GM23248 (cell line): ENCODE measurements around the gene WFS1. TPM values are rescaled to one million over a fixed set of nuclear protein-coding genes. Genes with fewer than 3 reads are reported as not detected.

Experiments
- DNase-seq: peaks from one replicate; pipeline ENCODE4 v3.0.0-alpha.2; 2015
- H2AFZ ChIP-seq: fragments of 200-600 bp; sonication (generic); 2 replicates; pipeline ENCODE4 v1.6.1; 2016; ENCODE audit warnings: antibody characterized with exemption
- H3F3A ChIP-seq: fragments of 200-600 bp; sonication (generic); 2 replicates; pipeline ENCODE4 v1.6.1; 2016; ENCODE audit warnings: mild to moderate bottlenecking, antibody characterized with exemption, mixed run types; ENCODE audit not compliant: insufficient read depth
- H3K27ac ChIP-seq: fragments of 200-600 bp; sonication (generic); 2 replicates; pipeline ENCODE4 v1.5.1; 2016; ENCODE audit warnings: mild to moderate bottlenecking
- H3K27me3 ChIP-seq: fragments of 200-600 bp; sonication (generic); replicated peaks from 2 replicates; pipeline ENCODE4 v1.6.1; 2016; ENCODE audit warnings: mild to moderate bottlenecking; ENCODE audit not compliant: insufficient read depth
- H3K36me3 ChIP-seq: fragments of 200-600 bp; sonication (generic); 2 replicates; pipeline ENCODE4 v1.6.1; 2016; ENCODE audit warnings: low read depth, mild to moderate bottlenecking
- H3K4me1 ChIP-seq: fragments of 200-600 bp; sonication (generic); 2 replicates; pipeline ENCODE4 v1.6.1; 2016; ENCODE audit warnings: mild to moderate bottlenecking; ENCODE audit not compliant: insufficient read depth
- H3K4me2 ChIP-seq: fragments of 200-600 bp; sonication (generic); one replicate; pipeline ENCODE4 v1.6.1; 2016; ENCODE audit warnings: mild to moderate bottlenecking; ENCODE audit not compliant: unreplicated experiment
- H3K4me3 ChIP-seq: fragments of 200-600 bp; sonication (generic); 2 replicates; pipeline ENCODE4 v1.5.1; 2016; ENCODE audit warnings: mild to moderate bottlenecking
- H3K79me2 ChIP-seq: fragments of 200-600 bp; sonication (generic); 2 replicates; pipeline ENCODE4 v1.6.1; 2016; ENCODE audit warnings: mild to moderate bottlenecking; ENCODE audit not compliant: insufficient read depth
- H3K9ac ChIP-seq: fragments of 200-600 bp; sonication (generic); 2 replicates; pipeline ENCODE4 v1.6.1; 2016; ENCODE audit warnings: mild to moderate bottlenecking
- H3K9me2 ChIP-seq: fragments of 200-600 bp; sonication (generic); 2 replicates; pipeline ENCODE4 v1.6.1; 2016; ENCODE audit warnings: mixed run types, mild to moderate bottlenecking, moderate library complexity; ENCODE audit not compliant: insufficient read depth
- H3K9me3 ChIP-seq: fragments of 200-600 bp; sonication (generic); one replicate; pipeline ENCODE4 v1.6.1; 2017; ENCODE audit warnings: low read depth
- H4K20me1 ChIP-seq: fragments of 200-600 bp; sonication (generic); 2 replicates; pipeline ENCODE4 v1.6.0; 2016; ENCODE audit not compliant: insufficient read depth
- EZH2 ChIP-seq: fragments of 200-600 bp; sonication (generic); IDR thresholded peaks from 2 replicates; pipeline ENCODE4 v1.6.1; 2018; ENCODE audit warnings: antibody characterized with exemption, mild to moderate bottlenecking; ENCODE audit not compliant: insufficient read depth, poor library complexity, severe bottlenecking
- EZH2phosphoT487 ChIP-seq: fragments of 200-600 bp; sonication (generic); IDR thresholded peaks from 2 replicates; pipeline ENCODE4 v1.6.1; 2018; ENCODE audit warnings: antibody characterized with exemption, moderate library complexity, mild to moderate bottlenecking, low read depth; ENCODE audit not compliant: insufficient read depth
- WGBS, 2 experiments: methylation state at CpG; one replicate each; pipeline ENCODE4 v1.1.6; 2015 to 2017; ENCODE audit warnings: low lambda C conversion rate in 2 of 2, low coverage in 1 of 2; ENCODE audit errors: missing lambda C conversion rate in 2 of 2; 5-methylcytosine and 5-hydroxymethylcytosine counted together
- in situ Hi-C: fragments of 300-500 bp; cut with MboI; formaldehyde crosslinking; loops from 2 replicates; pipeline ENCODE4 v1.15.0; 2020
- polyA plus RNA-seq: library from polyadenylated mRNA; unstranded; fragments of >200 nt; fragmentation: Nextera tagmentation; extraction: Ambion mirVana; gene quantifications from 2 replicates; pipeline ENCODE4 v1.2.1, GENCODE V29; 2016
- total RNA-seq: library from RNA; depleted of rRNA; stranded (reverse); fragments of >200 nt; shearing (Covaris generic); gene quantifications from 2 replicates; pipeline ENCODE4 v1.2.3, GENCODE V29; 2014

WFS1 gene
- total and polyA plus RNA-seq, 2 experiments from 2014 or later: 24.2 to 24.4 TPM

DNA sequence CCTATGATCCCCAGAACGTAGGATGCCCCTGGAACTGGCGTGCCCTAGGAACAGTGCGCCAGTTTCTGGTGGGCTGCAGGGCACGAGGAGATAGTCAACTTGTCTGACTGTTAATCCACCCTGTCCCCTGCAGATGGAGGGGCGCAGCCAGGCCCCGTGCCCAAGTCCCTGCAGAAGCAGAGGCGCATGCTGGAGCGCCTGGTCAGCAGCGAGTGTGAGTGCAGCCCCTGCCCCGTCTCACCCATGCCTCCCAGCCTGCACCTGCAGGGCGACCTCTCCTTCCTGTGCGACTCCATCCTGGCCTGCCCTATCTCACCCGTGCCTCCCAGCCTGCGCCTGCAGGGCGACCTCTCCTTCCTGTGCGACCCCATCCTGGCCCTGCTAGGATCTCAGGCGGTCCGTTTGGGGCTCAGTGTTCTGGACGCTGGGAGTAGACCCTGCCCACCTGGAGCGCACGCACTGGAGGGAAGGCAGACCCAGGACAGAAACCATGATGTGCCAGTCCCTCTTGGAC, 22.2 kb downstream of the WFS1 start:
- Histone ChIP-seq H3K79me2 (no peaks in the 10 kb centered on the region), H3K27ac (no peak overlapping the region), H3K9ac (no peak overlapping the region), H3K4me3 (no peak overlapping the region), H3K9me2 (no peaks in the 10 kb centered on the region), H2AFZ (no peak overlapping the region), H4K20me1 (no peaks in the 10 kb centered on the region), H3K9me3 (no peaks in the 10 kb centered on the region), H3K36me3 (no peaks in the 10 kb centered on the region), H3K27me3 (no peaks in the 10 kb centered on the region), H3F3A (no peaks in the 10 kb centered on the region), H3K4me2 (no peak overlapping the region), H3K4me1 (no peaks in the 10 kb centered on the region)
- 88 to 89% methylated on average over 21 of the region's 21 CpGs for WGBS, 2 experiments
- in situ Hi-C loops: no loop called here
- DNase-seq: no peak
- TF ChIP-seq EZH2 (no peak), EZH2phosphoT487 (no peak)

DNA sequence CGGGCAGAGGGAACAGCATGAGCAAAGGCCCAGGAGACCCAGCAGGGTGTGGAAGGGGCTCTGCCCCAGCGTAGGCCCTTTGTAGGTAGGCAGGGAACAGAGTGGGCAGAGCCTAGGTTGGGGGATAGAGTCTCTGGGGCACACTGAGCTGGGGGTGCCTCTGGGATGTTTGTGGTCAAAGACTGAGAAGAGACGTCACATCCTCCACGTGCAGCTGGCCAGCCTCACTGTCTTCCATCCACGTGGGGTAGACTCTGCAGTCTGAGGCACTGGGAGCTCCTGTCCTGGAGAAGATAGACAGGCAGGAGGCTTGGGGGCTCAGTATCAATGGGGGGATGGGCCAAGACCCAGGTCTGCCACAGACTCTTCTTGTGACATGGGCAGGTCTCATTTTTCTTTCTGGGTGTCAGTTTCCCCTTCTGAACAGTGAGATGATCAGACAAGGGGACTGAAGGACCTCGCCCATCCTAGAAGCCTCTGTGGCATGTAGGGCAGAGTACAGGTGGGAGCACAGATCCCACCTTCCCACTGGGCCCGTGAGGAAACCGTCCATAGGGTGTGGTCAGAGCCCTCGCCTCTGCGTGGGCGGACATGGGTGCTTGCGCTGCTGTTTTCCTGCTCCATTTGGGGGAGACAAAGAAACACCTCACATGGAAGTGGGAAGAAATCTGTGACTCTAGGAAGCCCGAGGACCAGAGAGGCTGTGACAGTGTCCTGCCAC, 22.9 kb downstream of the WFS1 start:
- DNase-seq: no peak
- Histone ChIP-seq H3K9ac (no peak overlapping the region), H3K27ac (no peak overlapping the region), H3K9me2 (no peaks in the 10 kb centered on the region), H3K4me1 (no peaks in the 10 kb centered on the region), H3K4me3 (no peak overlapping the region), H3K36me3 (no peaks in the 10 kb centered on the region), H3K27me3 (no peaks in the 10 kb centered on the region), H3F3A (no peaks in the 10 kb centered on the region), H4K20me1 (no peaks in the 10 kb centered on the region), H3K79me2 (no peaks in the 10 kb centered on the region), H3K4me2 (no peak overlapping the region), H2AFZ (no peak overlapping the region), H3K9me3 (no peaks in the 10 kb centered on the region)
- 81 to 91% methylated on average over 8 to 13 of the region's 13 CpGs for WGBS, 2 experiments
- in situ Hi-C loops: no loop called here
- TF ChIP-seq EZH2 (no peak), EZH2phosphoT487 (no peak)

DNA sequence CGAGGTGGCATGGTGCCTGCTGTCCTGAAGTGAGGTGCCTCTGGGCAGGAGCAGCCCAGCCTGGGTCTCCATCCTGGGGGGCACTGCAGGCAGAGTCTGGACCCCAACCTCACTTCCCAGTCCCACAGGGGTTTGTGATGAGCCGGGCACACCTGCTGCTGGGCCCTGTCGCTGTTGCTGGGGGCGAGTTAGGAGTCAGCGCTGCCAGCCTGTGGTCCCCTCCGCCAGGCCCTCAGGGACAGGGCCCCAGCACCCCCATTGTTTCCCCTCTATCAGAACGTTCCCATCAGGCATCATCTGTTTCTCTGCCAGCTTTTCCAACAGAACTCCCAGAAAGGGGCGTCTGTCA, 23.4 kb downstream of the WFS1 start:
- Histone ChIP-seq H3K27ac (no peak overlapping the region), H3K9ac (no peak overlapping the region), H3K79me2 (no peaks in the 10 kb centered on the region), H4K20me1 (no peaks in the 10 kb centered on the region), H3K4me2 (no peak overlapping the region), H3K36me3 (no peaks in the 10 kb centered on the region), H3K9me3 (no peaks in the 10 kb centered on the region), H3K9me2 (no peaks in the 10 kb centered on the region), H3K4me1 (no peaks in the 10 kb centered on the region), H3K27me3 (no peaks in the 10 kb centered on the region), H3F3A (no peaks in the 10 kb centered on the region), H2AFZ (no peak overlapping the region), H3K4me3 (no peak overlapping the region)
- no peak for DNase-seq
- WGBS, 2 experiments: 93 to 94% methylated on average over 8 of the region's 8 CpGs
- in situ Hi-C loops: no loop called here
- no peak for TF ChIP-seq EZH2phosphoT487
- TF ChIP-seq EZH2: no peak

DNA sequence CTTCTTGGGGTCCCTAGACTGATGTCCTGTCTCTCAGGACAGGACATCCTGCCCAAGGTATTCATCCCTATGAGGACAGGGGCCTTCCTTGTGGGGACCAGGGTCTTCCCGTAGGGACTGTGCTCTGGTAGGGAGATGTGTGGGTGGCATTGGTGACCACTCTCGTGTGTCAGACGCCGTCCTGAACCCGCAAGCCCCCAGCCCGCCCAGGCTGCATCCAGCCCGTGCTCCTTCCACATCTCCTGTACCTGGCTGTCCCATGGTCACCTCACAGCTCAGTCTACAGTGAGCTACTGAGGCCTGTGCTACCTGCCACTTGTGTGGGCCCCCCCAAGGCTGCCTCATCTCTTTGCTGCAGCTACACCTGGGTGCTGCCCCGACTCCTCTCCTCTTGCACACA, 24.0 kb downstream of the WFS1 start:
- Histone ChIP-seq H3K4me2 (no peak overlapping the region), H3K9me3 (no peaks in the 10 kb centered on the region), H3K36me3 (no peaks in the 10 kb centered on the region), H4K20me1 (no peaks in the 10 kb centered on the region), H3K9me2 (no peaks in the 10 kb centered on the region), H3K27me3 (no peaks in the 10 kb centered on the region), H3K27ac (no peak overlapping the region), H3K9ac (no peak overlapping the region), H3K4me3 (no peak overlapping the region), H3K4me1 (no peaks in the 10 kb centered on the region), H2AFZ (no peak overlapping the region), H3K79me2 (no peaks in the 10 kb centered on the region), H3F3A (no peaks in the 10 kb centered on the region)
- in situ Hi-C loops: no loop called here
- WGBS, 2 experiments: 94 to 98% methylated on average over 4 to 8 of the region's 8 CpGs
- no peak for TF ChIP-seq EZH2phosphoT487
- TF ChIP-seq EZH2: no peak
- no peak for DNase-seq
